WTC11 (cell line): ENCODE data around the gene BPIFA3. TPM values are rescaled to one million over a fixed set of nuclear protein-coding genes. Genes with fewer than 3 reads are reported as not detected.

ENCODE experiments used
- ATAC-seq: fragments of 200-7000 bp; cut with Tn5 transposase; 2 replicates; pipeline ENCODE4 v1.10.0; 2021; ENCODE audit warnings: mild to moderate bottlenecking, moderate library complexity
- CTCF ChIA-PET: fragments of 300-600 bp; sonication (Branson Sonifier 250); formaldehyde crosslinking; loops from one replicate; lab custom pipeline; 2021; ENCODE audit warnings: antibody characterized with exemption; lab: Charles Lee
- POLR2A ChIA-PET: fragments of 350-600 bp; sonication (Branson Sonifier 250); formaldehyde crosslinking; loops from one replicate; lab custom pipeline; 2021; ENCODE audit warnings: antibody characterized with exemption; lab: Charles Lee
- DNase-seq: peaks from one replicate; pipeline ENCODE4 v3.0.0; 2021; ENCODE audit warnings: low spot score
- H3K27ac Mint-ChIP-seq: 2 replicates; pipeline ENCODE4 v1.8.0; 2021; ENCODE audit warnings: mixed read lengths
- H3K27me3 Mint-ChIP-seq: 2 replicates; pipeline ENCODE4 v1.8.0; 2021; ENCODE audit warnings: low read depth, mild to moderate bottlenecking, moderate library complexity, mixed read lengths
- H3K36me3 Mint-ChIP-seq: 2 replicates; pipeline ENCODE4 v1.8.0; 2021; ENCODE audit warnings: mixed read lengths
- H3K4me1 Mint-ChIP-seq: 2 replicates; pipeline ENCODE4 v1.8.0; 2022; ENCODE audit warnings: mixed read lengths
- H3K4me3 Mint-ChIP-seq: 2 replicates; pipeline ENCODE4 v1.8.0; 2021; ENCODE audit warnings: mild to moderate bottlenecking, moderate library complexity, mixed read lengths
- H3K9me3 Mint-ChIP-seq: 2 replicates; pipeline ENCODE4 v1.8.0; 2021; ENCODE audit warnings: mixed read lengths
- AFF4 ChIP-seq: sonication (generic); formaldehyde crosslinking; IDR thresholded peaks from 2 replicates; pipeline ENCODE4 v1.8.1; 2023; ENCODE audit warnings: mild to moderate bottlenecking, missing genetic modification reagents, borderline replicate concordance
- ATF3 ChIP-seq: sonication (generic); formaldehyde crosslinking; conservative IDR thresholded peaks from 2 replicates; pipeline ENCODE4 v1.8.1; 2022; ENCODE audit warnings: mild to moderate bottlenecking, missing genetic modification reagents
- ATF6 ChIP-seq: sonication (generic); formaldehyde crosslinking; IDR thresholded peaks from 2 replicates; pipeline ENCODE4 v1.8.1; 2023; ENCODE audit warnings: mild to moderate bottlenecking, missing genetic modification reagents
- CBFB ChIP-seq: sonication (generic); formaldehyde crosslinking; IDR thresholded peaks from 2 replicates; pipeline ENCODE4 v1.8.1; 2022; ENCODE audit warnings: mild to moderate bottlenecking, low read depth, missing genetic modification reagents
- E2F5 ChIP-seq: sonication (generic); formaldehyde crosslinking; IDR thresholded peaks from 2 replicates; pipeline ENCODE4 v1.8.1; 2022; ENCODE audit warnings: mild to moderate bottlenecking, moderate library complexity, missing genetic modification reagents
- EMX1 ChIP-seq: fragments of 250-450 bp; sonication (Bioruptor Pico); IDR thresholded peaks from 2 replicates; pipeline ENCODE4 v1.8.0; 2021; ENCODE audit warnings: mild to moderate bottlenecking
- FOXP4 ChIP-seq: sonication (generic); formaldehyde crosslinking; IDR thresholded peaks from 2 replicates; pipeline ENCODE4 v1.8.0; 2022; ENCODE audit warnings: mild to moderate bottlenecking, missing genetic modification reagents
- HMGXB4 ChIP-seq: sonication (generic); formaldehyde crosslinking; IDR thresholded peaks from 2 replicates; pipeline ENCODE4 v1.8.1; 2023; ENCODE audit warnings: mild to moderate bottlenecking, moderate library complexity, missing genetic modification reagents
- JAZF1 ChIP-seq: fragments of 250-450 bp; sonication (Bioruptor Pico); IDR thresholded peaks from 2 replicates; pipeline ENCODE4 v1.9.0; 2021; ENCODE audit warnings: moderate library complexity, mild to moderate bottlenecking, inconsistent platforms
- MLX ChIP-seq: sonication (generic); formaldehyde crosslinking; IDR thresholded peaks from 2 replicates; pipeline ENCODE4 v1.8.1; 2023; ENCODE audit warnings: mild to moderate bottlenecking, missing genetic modification reagents, moderate library complexity
- MYBL2 ChIP-seq: sonication (generic); formaldehyde crosslinking; IDR thresholded peaks from 2 replicates; pipeline ENCODE4 v1.8.1; 2023; ENCODE audit warnings: mild to moderate bottlenecking, moderate library complexity, missing genetic modification reagents
- TEAD1 ChIP-seq: sonication (generic); formaldehyde crosslinking; IDR thresholded peaks from 2 replicates; pipeline ENCODE4 v1.8.0; 2022; ENCODE audit warnings: mild to moderate bottlenecking, missing genetic modification reagents
- TP53 ChIP-seq: sonication (generic); formaldehyde crosslinking; IDR thresholded peaks from 2 replicates; pipeline ENCODE4 v1.8.1; 2023; ENCODE audit warnings: mild to moderate bottlenecking, missing genetic modification reagents
- ZNF423 ChIP-seq: fragments of 250-450 bp; sonication (Bioruptor Pico); IDR thresholded peaks from 2 replicates; pipeline ENCODE4 v2.1.2; 2022; ENCODE audit warnings: mild to moderate bottlenecking, moderate library complexity
- ZNF532 ChIP-seq: fragments of 250-450 bp; sonication (Bioruptor Pico); IDR thresholded peaks from 2 replicates; pipeline ENCODE4 v1.9.0; 2021; ENCODE audit warnings: mild to moderate bottlenecking, borderline replicate concordance
- ZNF671 ChIP-seq: fragments of 250-450 bp; sonication (Bioruptor Pico); IDR thresholded peaks from 2 replicates; pipeline ENCODE4 v1.8.0; 2021; ENCODE audit warnings: mild to moderate bottlenecking
- ZSCAN18 ChIP-seq: fragments of 250-450 bp; sonication (Bioruptor Pico); IDR thresholded peaks from 2 replicates; pipeline ENCODE4 v2.1.2; 2022; ENCODE audit warnings: mild to moderate bottlenecking, moderate library complexity
- total RNA-seq: library from RNA; stranded (reverse); gene quantifications from 3 replicates; pipeline ENCODE4 v1.2.3, GENCODE V29; 2021

BPIFA3 gene
- total RNA-seq, 1 experiment from 2014 or later: not detected

- TF ChIP-seq AFF4: no peak
- no peak for TF ChIP-seq HMGXB4 (CRISPR knock-in tag)
- no peak for TF ChIP-seq EMX1 (CRISPR knock-in tag)
- TF ChIP-seq FOXP4: no peak
- TF ChIP-seq ATF6 (CRISPR knock-in tag): no peak
- TF ChIP-seq ZNF671 (CRISPR knock-in tag): no peak
- TF ChIP-seq ZSCAN18 (CRISPR knock-in tag): no peak
Measured at GRCh38 chr20:33178726-33179125, 38.4 kb upstream of the BPIFA3 start (continued).

- CTCF ChIA-PET: no interaction called here
- Mint-ChIP-seq H3K4me1 (peaks cover 11% of the 10 kb centered on the region), H3K4me3 (no peak overlapping the region), H3K36me3 (peaks cover 10% of the 10 kb centered on the region), H3K9me3 (peaks cover 13% of the 10 kb centered on the region), H3K27ac (no peak overlapping the region), H3K27me3 (no peaks in the 10 kb centered on the region)
- POLR2A ChIA-PET: no interaction called here
- TF ChIP-seq E2F5 (CRISPR knock-in tag) (no peak), ATF3 (no peak), CBFB (CRISPR knock-in tag) (no peak), JAZF1 (CRISPR knock-in tag) (no peak), ZNF532 (CRISPR knock-in tag) (no peak), ZNF423 (no peak), TEAD1 (CRISPR knock-in tag) (no peak), MYBL2 (CRISPR knock-in tag) (no peak), MLX (CRISPR knock-in tag) (no peak), TP53 (CRISPR knock-in tag) (no peak)
- DNase-seq (no peak), ATAC-seq (no peak)
Measured at GRCh38 chr20:33180169-33180568, 37.0 kb upstream of the BPIFA3 start.
